A549 treated with AZD9567 at 1 μM for 4 hours (cell line): ENCODE measurements around the gene SLC27A3. TPM values are rescaled to one million over a fixed set of nuclear protein-coding genes. Genes with fewer than 3 reads are reported as not detected.

ENCODE experiments used
- total RNA-seq: library from RNA; stranded (reverse); fragments of 200-300 nt; extraction: Qiagen RNA extraction; gene quantifications from 5 replicates; pipeline ENCODE4 v1.2.3, GENCODE V29; 2022; ENCODE audit not compliant: insufficient read depth

Gene SLC27A3
- 0.90 to 1.1 TPM (median 0.93 TPM) in 4 of 5 replicates, not detected in the other for total RNA-seq

GRCh38 chr1:153774780-153775457 is at the start of gene SLC27A3:
Gene SLC27A3 (plus strand): TSS chr1:153775407. CDS start chr1:153775498, 91 bp downstream.

DNA sequence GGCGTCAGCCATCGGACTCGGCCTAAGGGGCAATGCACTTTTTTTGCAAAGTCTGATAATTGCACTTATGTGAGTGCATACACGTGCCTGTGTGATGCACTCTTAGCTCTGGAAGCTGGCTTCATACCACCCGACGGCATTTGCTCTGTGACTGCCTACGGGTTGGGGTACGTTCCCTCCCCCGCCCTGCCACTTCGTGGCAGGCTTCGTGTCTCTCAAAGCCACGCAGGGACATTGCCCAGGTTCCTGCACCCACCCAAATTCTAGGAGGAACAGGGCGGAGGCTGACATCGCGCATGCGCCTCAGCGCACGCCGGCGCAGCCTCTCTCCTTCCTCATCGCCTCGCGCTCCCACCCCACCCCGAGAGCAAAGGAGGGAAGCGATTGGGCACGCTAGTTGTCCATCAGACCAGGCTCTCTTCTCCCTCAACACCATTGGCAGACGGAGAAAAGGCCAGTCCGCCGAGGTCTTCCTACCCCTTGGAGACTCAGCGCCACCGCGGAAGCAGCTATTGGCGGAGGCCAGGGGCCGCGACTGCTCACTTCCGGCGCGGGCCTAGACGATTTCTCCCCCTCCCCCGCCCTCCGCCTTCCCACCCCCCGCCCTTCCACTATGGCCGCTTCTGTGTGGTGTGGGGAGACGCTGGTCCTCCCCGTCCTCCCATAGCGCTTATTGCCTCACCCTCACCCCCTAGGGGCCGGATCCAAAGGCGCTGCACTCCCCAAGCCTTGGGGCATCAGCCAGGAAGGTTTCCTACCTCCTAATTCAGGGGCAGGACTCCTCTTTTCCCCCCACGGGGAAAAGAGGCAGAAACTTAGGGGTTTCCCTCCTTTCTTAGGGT is 47.5 kb upstream of the SLC27A3 start, which contains the start of gene INTS3:
Gene INTS3, plus strand, starts transcription at position 588 of the 842 bp plus-strand sequence. CDS start 585 bp downstream, outside the sequence.

Other genes with a start within 250 kb of the SLC27A3 start
- gene S100A6, start 239.4 kb upstream of the SLC27A3 start, total RNA-seq, result 3,026 to 3,713 TPM (median 3,617 TPM) in 5 replicates
- 0.74 to 1.7 TPM (median 0.84 TPM) in 4 of 5 replicates, not detected in the other for gene S100A5, start 234.5 kb upstream of the SLC27A3 start, total RNA-seq
- 1,162 to 1,829 TPM (median 1,676 TPM) in 5 replicates for gene S100A4, start 229.6 kb upstream of the SLC27A3 start, total RNA-seq
- 81.6 to 99.0 TPM (median 94.1 TPM) in 5 replicates for gene S100A3, start 226.1 kb upstream of the SLC27A3 start, total RNA-seq
- 10.6 to 29.6 TPM (median 22.2 TPM) in 5 replicates for gene S100A2, start 209.6 kb upstream of the SLC27A3 start, total RNA-seq
- 405 to 503 TPM (median 489 TPM) in 5 replicates for gene S100A16, start 162.3 kb upstream of the SLC27A3 start, total RNA-seq
- gene S100A14, start 159.1 kb upstream of the SLC27A3 start, total RNA-seq, result 0.18 to 0.52 TPM (median 0.31 TPM) in 4 of 5 replicates, not detected in the other
- gene S100A13, start 147.9 kb upstream of the SLC27A3 start, total RNA-seq, result 131 to 188 TPM (median 175 TPM) in 5 replicates
- gene S100A1, start 147.0 kb upstream of the SLC27A3 start, total RNA-seq, result 0.39 to 0.88 TPM (median 0.53 TPM) in 4 of 5 replicates, not detected in the other
- 77.8 to 88.2 TPM (median 79.7 TPM) in 5 replicates for gene CHTOP, start 141.3 kb upstream of the SLC27A3 start, total RNA-seq
- gene SNAPIN, start 116.7 kb upstream of the SLC27A3 start, total RNA-seq, result 55.6 to 63.8 TPM (median 58.8 TPM) in 5 replicates
- 268 to 304 TPM (median 275 TPM) in 5 replicates for gene ILF2, start 104.4 kb upstream of the SLC27A3 start, total RNA-seq
- 1.2 to 1.4 TPM (median 1.3 TPM) in 4 of 5 replicates, not detected in the other for gene NPR1, start 96.7 kb upstream of the SLC27A3 start, total RNA-seq
- 14.8 to 16.4 TPM (median 15.0 TPM) in 5 replicates for gene INTS3, start 47.4 kb upstream of the SLC27A3 start, total RNA-seq
- 8.8 to 15.6 TPM (median 9.5 TPM) in 5 replicates for gene GATAD2B, start 147.6 kb downstream of the SLC27A3 start, total RNA-seq
- 25.6 to 35.4 TPM (median 34.5 TPM) in 5 replicates for gene DENND4B, start 171.3 kb downstream of the SLC27A3 start, total RNA-seq
- 34.0 to 42.1 TPM (median 40.8 TPM) in 5 replicates for gene CRTC2, start 183.2 kb downstream of the SLC27A3 start, total RNA-seq
- gene SLC39A1, start 188.1 kb downstream of the SLC27A3 start, total RNA-seq, result 129 to 157 TPM (median 152 TPM) in 5 replicates
- 2.9 to 10.3 TPM (median 9.7 TPM) in 5 replicates for gene CREB3L4, start 192.5 kb downstream of the SLC27A3 start, total RNA-seq
- gene JTB, start 202.3 kb downstream of the SLC27A3 start, total RNA-seq, result 90.2 to 160 TPM (median 149 TPM) in 5 replicates
- gene RAB13, start 210.9 kb downstream of the SLC27A3 start, total RNA-seq, result 120 to 132 TPM (median 124 TPM) in 5 replicates
- gene RPS27, start 215.4 kb downstream of the SLC27A3 start, total RNA-seq, result 4,352 to 7,409 TPM (median 4,509 TPM) in 5 replicates